Neural cell (in vitro differentiated cells): ENCODE measurements around the gene LRRC8E. TPM values are rescaled to one million over a fixed set of nuclear protein-coding genes. Genes with fewer than 3 reads are reported as not detected.
"Not testable (repeated sequence)": the region's sequence is repeated elsewhere in the genome, so short reads cannot be mapped to it uniquely, and the experiment has no call there.

Source experiments
- H2AFZ ChIP-seq: fragments of 200-600, 300-800 bp; sonication (generic), shearing (Covaris generic); 2 replicates; pipeline ENCODE4 v1.6.0; 2014; ENCODE audit warnings: low read depth, mild to moderate bottlenecking, antibody characterized with exemption, low read length, moderate library complexity
- H3F3A ChIP-seq: fragments of 200-600 bp; shearing (Covaris generic); 2 replicates; pipeline ENCODE4 v1.6.1; 2016; ENCODE audit warnings: mild to moderate bottlenecking, moderate library complexity, mixed read lengths, antibody characterized with exemption, low read length; ENCODE audit not compliant: insufficient read depth, poor library complexity, severe bottlenecking
- H3K27ac ChIP-seq: fragments of 200-600, 300-800 bp; sonication (generic), shearing (Covaris generic); 2 replicates; pipeline ENCODE4 v1.5.1; 2014; ENCODE audit warnings: mild to moderate bottlenecking, low read length, moderate library complexity
- H3K27me3 ChIP-seq: fragments of 300-800, 200-600 bp; sonication (generic), shearing (Covaris generic); 2 replicates; pipeline ENCODE4 v1.6.0; 2014; ENCODE audit warnings: mild to moderate bottlenecking, low read depth, low read length, moderate library complexity; ENCODE audit not compliant: insufficient read depth
- H3K36me3 ChIP-seq: fragments of 300-800, 200-600 bp; sonication (generic), shearing (Covaris generic); 2 replicates; pipeline ENCODE4 v1.5.1; 2014; ENCODE audit warnings: mild to moderate bottlenecking, antibody characterized with exemption, low read length, moderate library complexity; ENCODE audit not compliant: insufficient read depth
- H3K4me2 ChIP-seq: fragments of 300-800, 200-600 bp; sonication (generic), shearing (Covaris generic); 2 replicates; pipeline ENCODE4 v1.6.0; 2014; ENCODE audit warnings: mild to moderate bottlenecking, low read length
- H3K4me3 ChIP-seq: fragments of 300-800, 200-600 bp; sonication (generic), shearing (Covaris generic); 2 replicates; pipeline ENCODE4 v1.5.1; 2014; ENCODE audit warnings: mild to moderate bottlenecking, low read length, moderate library complexity
- H3K79me2 ChIP-seq: fragments of 200-600 bp; shearing (Covaris generic); replicated peaks from 2 replicates; pipeline ENCODE4 v1.6.0; 2014; ENCODE audit warnings: mild to moderate bottlenecking, low read length, moderate library complexity; ENCODE audit not compliant: insufficient read depth
- H3K9ac ChIP-seq: fragments of 300-800, 200-600 bp; sonication (generic), shearing (Covaris generic); 2 replicates; pipeline ENCODE4 v1.6.1; 2016; ENCODE audit warnings: mild to moderate bottlenecking, low read length, mixed read lengths
- H3K9me2 ChIP-seq: fragments of 200-600 bp; shearing (Covaris generic); 2 replicates; pipeline ENCODE4 v1.6.1; 2016; ENCODE audit warnings: mild to moderate bottlenecking, low read length, mixed read lengths; ENCODE audit not compliant: insufficient read depth
- H3K9me3 ChIP-seq: fragments of 200-600, 300-800 bp; sonication (generic), shearing (Covaris generic); 2 replicates; pipeline ENCODE4 v1.6.1; 2016; ENCODE audit warnings: mild to moderate bottlenecking, mixed run types, low read length, moderate library complexity, mixed read lengths
- H4K20me1 ChIP-seq: fragments of 200-600 bp; shearing (Covaris generic); 2 replicates; pipeline ENCODE4 v1.6.1; 2016; ENCODE audit warnings: mild to moderate bottlenecking, mixed run types; ENCODE audit not compliant: insufficient read depth
- CTCF ChIP-seq: fragments of 450-650 bp; IDR thresholded peaks from 2 replicates; pipeline ENCODE4 v1.5.1; 2014; ENCODE audit warnings: antibody characterized with exemption, mild to moderate bottlenecking, moderate library complexity; ENCODE audit not compliant: poor library complexity, severe bottlenecking
- EP300 ChIP-seq: fragments of 450-650 bp; conservative IDR thresholded peaks from 2 replicates; pipeline ENCODE4 v1.6.1; 2014; ENCODE audit warnings: antibody characterized with exemption, mild to moderate bottlenecking, moderate library complexity; ENCODE audit not compliant: poor library complexity, severe bottlenecking
- EZH2 ChIP-seq: fragments of 200-600, 300-800 bp; shearing (Covaris generic), sonication (generic); IDR thresholded peaks from 2 replicates; pipeline ENCODE4 v1.6.1; 2014; ENCODE audit warnings: antibody characterized with exemption, low read length, borderline replicate concordance, mild to moderate bottlenecking; ENCODE audit not compliant: insufficient read depth, poor library complexity, severe bottlenecking
- MXI1 ChIP-seq: fragments of 450-650 bp; conservative IDR thresholded peaks from 2 replicates; pipeline ENCODE4 v1.6.1; 2014; ENCODE audit warnings: antibody characterized with exemption, mild to moderate bottlenecking; ENCODE audit not compliant: poor library complexity, severe bottlenecking
- POLR2AphosphoS5 ChIP-seq: IDR thresholded peaks from 2 replicates; pipeline ENCODE4 v1.6.1; 2012
- RAD21 ChIP-seq: fragments of 450-650 bp; conservative IDR thresholded peaks from 2 replicates; pipeline ENCODE4 v1.6.1; 2014; ENCODE audit warnings: antibody characterized with exemption, mild to moderate bottlenecking, moderate library complexity
- REST ChIP-seq: IDR thresholded peaks from 2 replicates; pipeline ENCODE4 v1.6.1; 2012; ENCODE audit warnings: borderline replicate concordance
- SMC3 ChIP-seq: fragments of 450-650 bp; conservative IDR thresholded peaks from 2 replicates; pipeline ENCODE4 v1.6.1; 2014; ENCODE audit warnings: antibody characterized with exemption, mild to moderate bottlenecking, moderate library complexity; ENCODE audit not compliant: poor library complexity
- TAF1 ChIP-seq: IDR thresholded peaks from 2 replicates; pipeline ENCODE4 v1.6.1; 2012; ENCODE audit warnings: low read depth
- polyA plus RNA-seq: library from polyadenylated mRNA; depleted of rRNA; stranded (reverse); fragments of >200 nt; gene quantifications from 2 replicates; pipeline ENCODE4 v1.2.3, GENCODE V29; 2014

Gene LRRC8E
- polyA plus RNA-seq, 1 donor from 2014 or later, result not detected

- H2AFZ ChIP-seq, result no peak overlapping the region
- H3K9me3 ChIP-seq, result no peaks in the 10 kb centered on the region
- peak overlapping the region; percentile 36 for H3K9ac ChIP-seq
- H3K4me2 ChIP-seq, result no peak overlapping the region
- H3K4me3 ChIP-seq, result peak overlapping the region; percentile 18
- no peaks in the 10 kb centered on the region for H3K79me2 ChIP-seq
- H4K20me1 ChIP-seq, result no peaks in the 10 kb centered on the region
- no peak for TF ChIP-seq EZH2
- no peak for TF ChIP-seq EP300
- no peak for TF ChIP-seq POLR2AphosphoS5
- TF ChIP-seq RAD21, result no peak
- TF ChIP-seq CTCF, result no peak
- TF ChIP-seq SMC3, result no peak
- no peak for TF ChIP-seq REST
- TF ChIP-seq MXI1, result no peak
- no peak for TF ChIP-seq TAF1
- no peaks in the 10 kb centered on the region for H3F3A ChIP-seq
- H3K36me3 ChIP-seq, result no peaks in the 10 kb centered on the region
- no peaks in the 10 kb centered on the region for H3K9me2 ChIP-seq
- no peaks in the 10 kb centered on the region for H3K27me3 ChIP-seq
- H3K27ac ChIP-seq, result no peak overlapping the region
These were observed 30.6 kb upstream of the LRRC8E start for GRCh38 chr19:7857727-7858108.

- Histone ChIP-seq H2AFZ (no peak overlapping the region), H3K9me3 (no peaks in the 10 kb centered on the region), H3K4me3 (peak overlapping the region; percentile 18), H3K79me2 (no peaks in the 10 kb centered on the region), H3K9ac (peak overlapping the region; percentile 36), H3K9me2 (no peaks in the 10 kb centered on the region), H3K4me2 (no peak overlapping the region), H3K27me3 (no peaks in the 10 kb centered on the region), H4K20me1 (no peaks in the 10 kb centered on the region), H3F3A (no peaks in the 10 kb centered on the region), H3K27ac (no peak overlapping the region), H3K36me3 (no peaks in the 10 kb centered on the region)
- TF ChIP-seq EZH2 (no peak), CTCF (peak; percentile 19)
These were observed 30.1 kb upstream of the LRRC8E start for GRCh38 chr19:7858109-7858770.

GRCh38 chr19:7859087-7859486 is 29.2 kb upstream of the LRRC8E start:
- H3K36me3 ChIP-seq, H3K27ac ChIP-seq, H3K27me3 ChIP-seq: not testable (repeated sequence)

More at GRCh38 chr19:7859087-7859486, 29.2 kb upstream of the LRRC8E start:
- not testable (repeated sequence) for H3K79me2 ChIP-seq, H3F3A ChIP-seq, H3K9ac ChIP-seq, H4K20me1 ChIP-seq, H3K4me2 ChIP-seq, H2AFZ ChIP-seq, H3K4me3 ChIP-seq, H3K9me3 ChIP-seq, H3K9me2 ChIP-seq
